ENCODE results near the gene LMO7. TPM values are rescaled to one million over a fixed set of nuclear protein-coding genes. Genes with fewer than 3 reads are reported as not detected.

LMO7 gene
- total RNA-seq, 1 experiment from 2014 or later, result 20.4 TPM

DNA sequence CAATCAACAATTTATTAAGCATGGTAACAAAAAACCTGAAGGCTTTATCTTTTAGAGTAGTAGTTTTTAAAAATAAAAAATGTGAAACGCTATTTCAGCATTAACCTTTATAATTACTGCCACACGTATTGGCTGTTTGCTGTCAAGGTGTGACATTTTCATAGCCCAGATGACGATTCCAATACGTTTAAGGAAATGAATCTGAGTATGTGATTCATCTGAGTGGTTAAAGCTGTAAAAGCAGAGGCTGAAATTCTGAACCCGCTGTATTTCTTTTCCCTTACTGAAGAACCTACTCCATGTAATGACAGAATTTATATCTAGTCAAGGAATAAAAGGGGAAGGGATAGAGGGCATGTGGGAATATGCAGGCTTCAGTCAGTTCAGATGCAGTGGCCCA is 166.0 kb downstream of the LMO7 start:
- peaks cover 59 to 64% of the 10 kb centered on the region in 2 experiments for H3K4me1 Mint-ChIP-seq
- no peak overlapping the region for H3K4ac ChIP-seq (ENCODE audit: low read depth, low read length)
- no peak overlapping the region for H2BK20ac ChIP-seq (ENCODE audit: low read depth, low read length, poor library complexity, severe bottlenecking)
- no peaks in the 10 kb centered on the region for H3K79me2 ChIP-seq (ENCODE audit: insufficient read depth, low read length)
- no peak overlapping the region for H3K4me3 Mint-ChIP-seq
- no peaks in the 10 kb centered on the region for H4K20me1 ChIP-seq (ENCODE audit: control insufficient read depth, insufficient read depth, insufficient read length)
- H3K27me3 ChIP-seq (ENCODE audit: insufficient read depth, low read length), result no peaks in the 10 kb centered on the region
- peaks cover 0 to 7% (median 0%) of the 10 kb centered on the region in 3 experiments; a peak in 3 of 7 replicates for H3K36me3 Mint-ChIP-seq (ENCODE audit: insufficient read depth in 1 of 3, low read depth in 3 of 3)
- H2AFZ ChIP-seq (ENCODE audit: low read length), result no peak overlapping the region
- no peak overlapping the region for H2BK120ac ChIP-seq (ENCODE audit: low read depth, low read length, poor library complexity, severe bottlenecking)
- no peak overlapping the region for H3T11ph ChIP-seq (ENCODE audit: low read length)
- H4K8ac ChIP-seq (replicated peaks; ENCODE audit: insufficient read length, low read depth, low read length), result no peak overlapping the region
- H2BK5ac ChIP-seq (ENCODE audit: insufficient read length, low read length), result no peak overlapping the region
- DNase-seq, result no peak
- no peak overlapping the region for H3K56ac ChIP-seq (ENCODE audit: insufficient read length, low read depth, low read length)
- no peak overlapping the region for H3K14ac ChIP-seq (ENCODE audit: insufficient read depth, low read length)
- no peak overlapping the region for H3K9ac ChIP-seq (ENCODE audit: extremely low read depth, insufficient read length, low read length)
- no peak overlapping the region for H3K27ac ChIP-seq (ENCODE audit: insufficient read length, low read depth, low read length)
- TF ChIP-seq, protein P1, sequence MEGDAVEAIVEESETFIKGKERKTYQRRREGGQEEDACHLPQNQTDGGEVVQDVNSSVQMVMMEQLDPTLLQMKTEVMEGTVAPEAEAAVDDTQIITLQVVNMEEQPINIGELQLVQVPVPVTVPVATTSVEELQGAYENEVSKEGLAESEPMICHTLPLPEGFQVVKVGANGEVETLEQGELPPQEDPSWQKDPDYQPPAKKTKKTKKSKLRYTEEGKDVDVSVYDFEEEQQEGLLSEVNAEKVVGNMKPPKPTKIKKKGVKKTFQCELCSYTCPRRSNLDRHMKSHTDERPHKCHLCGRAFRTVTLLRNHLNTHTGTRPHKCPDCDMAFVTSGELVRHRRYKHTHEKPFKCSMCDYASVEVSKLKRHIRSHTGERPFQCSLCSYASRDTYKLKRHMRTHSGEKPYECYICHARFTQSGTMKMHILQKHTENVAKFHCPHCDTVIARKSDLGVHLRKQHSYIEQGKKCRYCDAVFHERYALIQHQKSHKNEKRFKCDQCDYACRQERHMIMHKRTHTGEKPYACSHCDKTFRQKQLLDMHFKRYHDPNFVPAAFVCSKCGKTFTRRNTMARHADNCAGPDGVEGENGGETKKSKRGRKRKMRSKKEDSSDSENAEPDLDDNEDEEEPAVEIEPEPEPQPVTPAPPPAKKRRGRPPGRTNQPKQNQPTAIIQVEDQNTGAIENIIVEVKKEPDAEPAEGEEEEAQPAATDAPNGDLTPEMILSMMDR (conservative IDR thresholded peaks at IDR 0.05), result no peak
- no peak overlapping the region for H3K4me2 ChIP-seq (ENCODE audit: insufficient read depth, insufficient read length, low read length)
- no peak overlapping the region for H2BK12ac ChIP-seq (ENCODE audit: insufficient read length, low read depth, low read length)
- H3K18ac ChIP-seq (ENCODE audit: insufficient read length, low read depth, low read length), result no peak overlapping the region
- no peak overlapping the region for H4K5ac ChIP-seq (ENCODE audit: insufficient read length, low read depth, low read length)
- H3K4me1 ChIP-seq (ENCODE audit: insufficient read depth, low read length), result peaks cover 13% of the 10 kb centered on the region; the same call in 1 of the 2 replicates
- H3K23ac ChIP-seq (ENCODE audit: insufficient read length, low read depth, low read length), result no peak overlapping the region
- H3K9me3 Mint-ChIP-seq, result no peaks in the 10 kb centered on the region
- H4K91ac ChIP-seq (ENCODE audit: insufficient read length, low read depth, low read length), result no peak overlapping the region
- peak overlapping the region; percentile 19 to 91 (median 87); a peak in 5 of 7 replicates for H3K27ac Mint-ChIP-seq
- peaks cover 6% of the 10 kb centered on the region for H3K27me3 Mint-ChIP-seq (ENCODE audit: low read depth)
- no peaks in the 10 kb centered on the region for H3K79me1 ChIP-seq (ENCODE audit: insufficient read depth, low read depth, low read length, poor library complexity, severe bottlenecking)
- no CpG with 5 or more reads among the region's 5 CpGs for WGBS (ENCODE audit: extremely low coverage, insufficient read length, low lambda C conversion rate)
- H2BK15ac ChIP-seq (ENCODE audit: low read depth, low read length), result no peak overlapping the region
- no peak overlapping the region for H2AK5ac ChIP-seq (ENCODE audit: insufficient read length, low read length)
- no peaks in the 10 kb centered on the region for H3K23me2 ChIP-seq (ENCODE audit: insufficient read length, low read depth, low read length, poor library complexity, severe bottlenecking)
- no peaks in the 10 kb centered on the region for H3K9me3 ChIP-seq (ENCODE audit: control insufficient read depth, low read depth, low read length)
